GM21360 (cell line): Measurements from ENCODE around the gene STAT6.
"Not testable (repeated sequence)": the region's sequence is repeated elsewhere in the genome, so short reads cannot be mapped to it uniquely, and the experiment has no call there.

Experiments used
- ATAC-seq: cut with Tn5 transposase; IDR thresholded peaks from one replicate; pipeline ENCODE4 v1.9.1; 2021; ENCODE audit warnings: mild to moderate bottlenecking, moderate library complexity; ENCODE audit not compliant: unreplicated experiment

Gene STAT6

DNA sequence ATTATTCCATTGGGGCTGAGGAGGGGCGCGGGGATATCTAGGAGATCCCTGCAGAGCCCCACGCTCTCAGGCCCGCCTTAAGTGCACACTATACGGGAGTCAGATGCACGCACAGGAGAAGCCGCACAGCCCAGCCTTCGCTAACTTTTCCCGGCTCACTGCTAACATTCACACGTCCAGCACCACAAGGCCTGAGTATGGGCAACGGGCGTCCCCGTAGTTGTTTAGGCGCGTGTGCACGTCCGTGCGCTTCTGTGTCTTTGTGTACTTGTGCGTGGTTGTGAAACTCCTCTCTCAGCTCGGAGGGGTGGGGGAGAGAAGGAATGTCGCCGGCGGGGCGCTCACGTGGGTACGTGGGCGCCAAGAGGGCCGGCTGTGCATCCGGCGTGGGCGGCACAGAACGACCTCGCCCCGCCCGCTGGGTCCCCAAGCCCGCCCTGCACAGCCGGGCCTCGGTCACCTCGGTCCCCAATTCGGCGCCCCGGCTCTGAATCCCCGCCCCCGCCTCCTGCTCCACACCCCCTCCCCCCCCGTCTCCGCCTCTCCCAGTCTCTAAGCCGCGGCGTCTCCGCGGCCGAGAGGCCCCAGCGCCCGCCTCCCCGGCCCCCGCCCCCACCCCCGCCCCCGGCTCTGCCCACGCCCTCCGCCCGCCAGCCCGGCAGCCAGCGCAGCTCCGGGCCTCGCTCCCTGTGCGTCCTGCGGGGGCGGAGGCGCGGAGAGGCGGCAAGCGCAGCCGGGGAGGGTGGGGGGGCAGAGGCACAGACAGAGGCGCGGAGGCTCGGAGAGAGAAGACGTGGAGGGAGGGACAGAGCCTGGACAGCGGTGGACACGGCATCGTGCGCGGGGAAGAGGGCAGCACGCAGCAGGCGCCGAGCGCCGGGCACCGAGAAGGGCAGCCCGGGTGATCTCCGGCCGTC, 22.6 kb downstream of the STAT6 start, which contains the start of gene NAB2:
Gene NAB2, plus strand, starts transcription at position 761 of the 917 bp plus-strand sequence. CDS start 158 bp downstream, outside the sequence.
- ATAC-seq = peak; percentile 36

DNA sequence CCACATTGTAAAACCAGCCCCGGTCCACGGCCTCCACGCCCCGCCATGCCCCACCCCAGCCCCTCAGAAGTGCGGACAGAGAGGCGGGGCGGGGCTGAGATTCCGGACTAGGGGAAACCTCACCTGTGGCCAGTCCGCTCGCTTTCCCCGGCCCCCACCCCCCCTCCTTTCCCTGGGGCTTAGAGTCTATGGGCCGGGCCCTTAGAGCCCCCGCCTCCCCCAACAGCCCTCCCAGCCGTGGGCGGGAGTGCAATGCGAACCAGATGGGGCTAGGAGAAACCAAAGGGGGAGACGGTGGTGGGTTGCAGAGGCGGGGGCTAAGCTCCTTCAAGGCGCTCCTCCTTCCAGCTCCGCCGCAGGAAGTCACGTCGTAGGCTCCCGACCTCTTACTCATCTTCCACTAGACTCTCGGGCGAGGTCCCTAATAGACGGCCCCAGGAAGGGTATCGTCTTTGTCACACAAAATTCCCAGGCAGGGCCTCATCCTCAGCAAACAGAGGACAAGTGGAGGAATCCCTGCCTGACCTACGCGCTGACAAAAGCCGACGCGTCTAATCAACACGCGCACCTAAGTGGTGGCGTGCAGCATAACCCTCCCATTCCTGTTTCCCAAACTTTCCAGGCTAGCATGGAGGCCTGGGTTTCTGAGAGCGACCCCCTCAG, 23.3 kb downstream of the STAT6 start:
- peak; percentile 31 for ATAC-seq

DNA sequence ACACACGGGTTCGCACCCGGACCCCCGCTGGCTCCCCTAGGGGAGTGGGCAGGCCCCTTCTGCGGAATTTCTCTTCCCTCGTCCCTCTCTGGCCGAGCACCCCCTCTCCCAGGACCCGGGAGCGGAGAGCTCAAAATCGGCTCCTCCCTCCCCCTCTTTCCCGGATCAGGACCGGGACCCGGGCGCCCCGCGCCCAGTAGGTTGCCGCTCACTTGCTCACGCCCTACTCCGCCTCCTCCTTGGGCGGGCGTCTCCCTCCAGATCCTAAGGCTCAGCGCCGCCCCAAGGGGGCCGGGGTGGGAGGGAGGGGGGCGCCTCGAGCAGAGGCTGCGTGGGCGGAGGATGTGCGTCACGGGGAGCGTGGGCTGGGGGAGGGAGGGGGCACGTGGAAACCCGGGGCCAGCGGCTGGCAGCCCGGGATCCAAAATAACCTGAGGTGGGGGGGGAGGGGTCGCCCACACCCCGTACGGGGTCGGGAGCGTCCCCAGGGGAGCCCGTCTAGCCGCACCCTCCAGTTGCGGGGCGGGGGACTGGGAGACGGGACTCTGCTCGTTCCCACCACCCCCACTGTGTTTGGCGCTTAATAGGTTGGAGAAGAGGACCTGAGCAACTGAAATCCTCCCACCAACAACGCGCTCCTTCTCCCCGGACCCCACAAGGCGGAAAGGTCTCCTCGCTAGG, 24.0 kb downstream of the STAT6 start:
- ATAC-seq = peak; percentile 36

DNA sequence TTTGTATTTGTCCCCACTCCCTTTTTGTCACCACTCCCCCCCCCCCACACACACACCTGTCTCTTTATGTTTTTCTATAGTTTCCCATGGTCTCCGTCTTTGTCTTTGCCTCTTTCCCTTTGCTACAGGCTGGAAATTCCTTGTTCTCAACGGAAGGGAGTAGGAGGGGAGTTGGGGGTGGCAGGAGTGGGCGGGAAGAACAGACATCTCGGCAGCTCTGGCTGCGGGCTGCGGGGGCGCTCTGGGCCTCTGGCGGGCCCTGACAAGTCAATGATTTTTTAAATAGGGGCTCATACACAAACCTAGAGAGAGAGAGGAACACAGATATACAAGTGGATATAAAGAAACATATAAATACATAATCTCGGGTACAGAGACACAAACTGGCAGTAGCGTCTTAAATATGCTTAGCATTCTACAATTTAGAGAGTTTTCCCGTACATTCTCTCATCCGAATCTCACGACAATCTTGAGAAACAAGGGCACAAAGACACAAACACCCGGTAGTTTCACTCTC, 24.6 kb downstream of the STAT6 start:
- ATAC-seq = no peak

DNA sequence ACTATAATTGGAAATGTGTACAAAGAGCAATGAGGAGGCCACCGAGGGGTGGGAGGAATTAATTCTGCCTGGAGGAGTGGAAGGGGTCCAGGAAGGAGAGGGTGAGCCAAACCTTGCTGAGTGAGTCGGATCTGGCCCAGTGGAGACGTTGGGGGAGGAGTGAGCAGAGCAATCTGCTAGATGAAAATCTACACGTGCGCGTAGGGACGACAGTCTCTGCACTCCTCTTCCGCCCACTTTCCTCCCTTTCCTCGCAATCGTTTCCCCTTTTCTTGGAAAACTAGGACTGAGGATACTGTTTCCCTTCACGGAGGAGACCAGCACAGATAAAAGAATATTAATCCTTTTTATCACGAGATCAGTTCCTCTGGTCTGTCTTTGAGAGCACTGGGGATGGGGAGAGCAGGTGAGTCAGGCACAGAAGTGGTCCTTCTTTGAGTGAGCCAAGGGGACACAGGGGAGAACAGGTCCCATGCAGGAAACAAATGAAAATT, 25.1 kb downstream of the STAT6 start:
- ATAC-seq = no peak

DNA sequence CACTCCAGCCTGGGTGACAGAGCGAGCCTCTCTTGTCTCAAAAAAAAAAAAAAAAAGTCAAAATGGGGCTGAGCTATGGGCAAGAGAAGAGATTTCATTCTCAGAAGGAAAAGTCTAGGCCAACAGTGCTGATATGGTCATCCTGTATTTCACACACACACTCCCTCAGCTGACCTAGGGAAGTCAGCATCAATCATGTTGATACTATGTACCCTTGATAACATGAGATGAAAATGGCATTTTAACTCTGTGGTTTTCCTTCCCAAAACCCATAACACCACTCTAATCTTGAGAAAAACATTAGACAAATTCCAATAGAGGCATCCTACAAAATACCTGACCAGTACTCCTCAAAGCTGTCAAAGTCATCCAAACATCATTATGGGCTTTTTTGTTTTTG, 30.3 kb downstream of the STAT6 start:
- ATAC-seq = no peak

DNA sequence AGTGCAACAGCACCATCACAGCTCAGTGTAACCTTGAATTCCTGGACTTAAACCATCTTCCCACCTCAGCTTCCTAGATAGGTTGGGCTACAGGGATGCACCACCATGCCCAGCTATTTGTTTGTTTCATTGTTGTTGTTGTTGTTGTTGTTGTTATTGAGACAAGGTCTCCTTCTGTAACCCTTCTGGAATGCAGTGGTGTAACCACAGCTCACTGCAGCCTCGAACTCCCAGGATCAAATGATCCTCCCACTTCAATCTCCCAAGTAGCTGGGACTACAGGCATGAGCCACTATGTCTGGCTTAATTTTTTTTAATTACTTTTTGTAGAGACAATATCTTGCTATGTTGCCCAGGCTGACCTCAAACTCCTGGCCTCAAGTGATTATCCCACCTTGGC, 31.3 kb downstream of the STAT6 start:
- ATAC-seq = no peak

DNA sequence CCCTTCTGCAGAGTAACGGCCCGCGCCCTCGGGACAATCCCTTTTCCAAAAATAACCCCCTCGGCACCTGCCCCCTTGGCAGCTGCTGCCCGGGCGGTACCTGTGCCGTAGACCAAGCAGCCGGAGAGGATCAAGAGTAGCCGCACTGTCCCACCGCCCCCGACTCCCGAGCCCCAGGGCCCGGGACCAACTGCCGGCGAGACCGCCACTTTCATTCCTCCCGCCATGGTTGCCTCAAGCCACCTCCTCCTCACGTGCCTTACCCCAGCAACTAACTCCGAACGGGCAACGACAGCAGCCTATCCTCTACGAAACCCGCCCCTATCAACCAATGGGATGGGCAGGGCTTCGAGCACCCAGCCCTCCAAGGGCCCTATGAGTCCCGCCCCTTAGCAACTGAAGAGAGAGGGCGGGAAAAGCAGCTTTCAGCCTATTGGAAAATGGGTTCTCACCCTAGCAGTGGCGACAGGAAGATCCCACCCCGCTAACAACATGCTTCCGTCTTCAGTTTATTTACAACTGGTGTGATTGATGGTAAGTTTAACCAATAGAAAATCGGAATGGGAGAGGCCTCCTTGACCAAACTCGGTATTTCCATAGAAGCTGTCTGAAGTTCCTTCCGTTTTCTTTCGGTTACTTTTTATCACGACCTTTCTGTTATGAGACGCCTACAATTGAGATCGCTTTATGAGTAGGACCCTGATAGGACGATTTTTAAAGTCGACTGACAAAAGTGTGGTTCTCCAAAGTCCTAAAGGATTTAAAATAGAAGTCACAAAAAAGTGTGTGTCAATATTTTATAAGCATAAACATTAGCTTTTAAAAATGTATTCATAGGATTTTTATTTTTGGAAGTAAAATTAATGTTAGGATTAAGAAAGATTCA, 32.4 kb downstream of the STAT6 start, which contains the start of gene NEMP1:
Gene NEMP1, minus strand, starts transcription at position 273 of the 886 bp plus-strand sequence. Its CDS starts 46 bp downstream, at position 227.
- ATAC-seq = peak; percentile 93

DNA sequence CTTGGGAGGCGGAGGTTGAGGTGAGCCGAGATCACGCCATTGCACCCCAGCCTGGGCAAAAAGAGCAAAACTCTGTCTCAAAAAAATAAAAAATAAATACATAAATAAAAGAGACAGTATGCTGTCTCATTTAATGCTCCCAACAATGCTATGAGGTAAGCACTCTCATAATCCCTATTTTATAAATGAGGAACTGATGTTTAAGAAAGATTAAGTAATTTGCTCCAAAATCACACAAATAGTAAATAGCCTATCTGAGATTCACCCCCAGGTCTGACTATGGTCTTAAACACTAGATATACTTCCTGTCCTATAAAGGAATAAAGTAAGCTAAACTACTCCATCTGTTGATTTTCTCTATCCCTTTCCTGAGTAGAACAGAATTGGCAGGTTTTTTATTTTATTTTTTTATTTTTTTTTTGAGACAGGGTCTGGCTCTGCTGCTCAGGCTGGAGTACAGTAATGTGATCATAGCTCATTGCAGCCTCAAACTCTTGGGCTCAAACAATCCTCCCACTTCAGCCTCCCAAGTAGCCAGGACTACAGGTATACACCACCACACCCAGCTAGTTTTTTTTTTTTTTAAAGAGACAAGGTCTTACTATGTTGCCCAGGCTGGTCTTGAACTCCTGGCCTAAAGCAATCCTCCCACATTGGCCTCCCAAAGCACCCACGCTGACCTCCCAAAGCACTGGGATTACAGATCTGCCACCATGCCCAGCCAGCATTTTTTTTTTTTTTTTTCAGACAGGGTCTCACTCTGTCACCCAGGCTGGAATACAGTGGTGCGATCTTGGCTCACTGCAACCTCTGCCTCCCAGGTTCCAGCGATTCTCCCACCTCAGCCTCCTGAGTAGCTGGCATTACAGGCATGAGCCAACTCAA, 37.4 kb downstream of the STAT6 start:
- not testable (repeated sequence) for ATAC-seq

DNA sequence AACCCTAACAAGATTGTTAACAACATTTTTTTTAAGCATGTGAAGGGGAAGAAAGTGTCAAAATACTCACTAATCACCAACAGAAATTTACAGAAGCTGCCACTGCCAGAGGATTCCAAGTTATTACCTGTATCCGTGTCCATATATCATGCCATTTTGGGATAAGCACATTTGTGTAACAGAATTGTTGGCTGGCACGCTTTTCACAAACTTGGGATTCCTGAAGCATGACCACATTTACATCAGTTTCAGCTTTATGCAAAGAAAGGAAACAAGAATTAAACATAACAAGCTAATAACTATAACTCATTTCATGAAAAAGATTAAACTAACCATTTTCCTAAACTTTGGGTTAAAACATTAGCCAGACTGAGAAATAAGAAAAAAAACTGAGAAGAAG, 38.5 kb downstream of the STAT6 start:
- ATAC-seq = no peak

DNA sequence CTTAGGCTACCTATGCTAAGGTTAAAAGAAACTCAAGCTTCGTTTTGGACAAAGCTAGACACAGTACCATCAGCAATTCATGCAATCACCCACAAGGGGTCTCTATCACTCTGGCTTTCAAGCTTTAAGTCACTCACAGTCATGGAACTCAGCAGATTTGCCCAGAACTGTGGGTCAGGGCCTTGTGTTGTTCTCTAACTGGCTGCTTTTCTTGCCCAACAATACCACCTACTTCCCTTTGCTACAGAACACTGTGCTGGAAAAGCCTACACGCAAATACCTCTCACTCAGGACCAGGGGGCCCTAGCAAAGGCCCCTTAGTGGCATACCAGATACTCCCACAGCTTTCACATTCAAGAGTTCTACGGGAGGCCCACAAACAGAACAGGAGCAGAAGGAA, 41.6 kb downstream of the STAT6 start:
- peak; percentile 84 for ATAC-seq

DNA sequence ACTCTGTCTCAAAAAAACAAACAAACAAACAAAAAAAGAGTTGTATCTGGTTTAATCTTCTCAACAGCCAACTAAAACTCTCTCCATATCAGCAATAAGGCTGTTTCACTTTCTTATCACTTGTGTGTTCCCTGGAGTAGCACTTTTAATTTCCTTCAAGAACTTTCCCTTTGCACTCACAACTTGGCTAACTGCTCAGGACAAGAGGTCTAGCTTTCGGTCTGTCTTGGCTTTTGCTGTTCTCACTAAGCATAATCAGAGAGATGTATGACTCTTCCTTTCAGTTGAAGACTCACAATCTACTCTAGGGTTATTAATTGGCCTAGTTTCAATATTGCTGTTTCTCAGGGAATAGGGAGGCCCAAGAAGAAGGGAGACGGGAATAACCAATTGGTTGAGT, 44.9 kb downstream of the STAT6 start:
- no peak for ATAC-seq

DNA sequence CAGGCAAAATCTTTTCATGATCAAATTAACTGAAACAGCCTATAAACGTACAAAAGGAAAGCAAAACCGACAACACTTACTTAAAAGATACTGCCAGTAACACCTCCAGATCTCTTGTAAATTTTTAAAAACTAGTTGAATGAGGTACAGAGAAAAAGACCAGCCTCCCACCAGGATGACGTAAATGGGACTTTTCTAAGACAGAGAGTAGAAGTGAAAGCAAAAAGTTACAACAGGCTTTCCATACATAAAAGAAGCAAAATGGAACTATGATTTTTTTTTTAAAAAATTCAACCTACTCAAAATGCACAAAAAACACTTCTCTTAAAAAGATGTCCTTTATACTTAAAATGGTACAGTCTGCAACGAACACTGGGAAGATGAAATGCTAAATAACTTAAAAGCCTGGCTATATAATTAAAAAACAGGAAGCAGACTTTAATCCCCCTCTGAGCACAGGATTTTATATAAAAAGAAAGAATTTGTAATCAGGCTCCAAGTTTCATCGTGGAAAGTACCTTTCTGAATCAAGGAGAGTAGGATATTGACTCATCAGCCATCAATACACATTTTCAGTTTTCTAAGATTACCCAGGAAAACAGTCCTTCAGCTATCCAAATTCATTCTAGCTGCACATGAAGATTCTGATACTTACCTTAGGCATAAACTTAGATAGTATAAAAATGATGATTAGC, 47.0 kb downstream of the STAT6 start:
- no peak for ATAC-seq

DNA sequence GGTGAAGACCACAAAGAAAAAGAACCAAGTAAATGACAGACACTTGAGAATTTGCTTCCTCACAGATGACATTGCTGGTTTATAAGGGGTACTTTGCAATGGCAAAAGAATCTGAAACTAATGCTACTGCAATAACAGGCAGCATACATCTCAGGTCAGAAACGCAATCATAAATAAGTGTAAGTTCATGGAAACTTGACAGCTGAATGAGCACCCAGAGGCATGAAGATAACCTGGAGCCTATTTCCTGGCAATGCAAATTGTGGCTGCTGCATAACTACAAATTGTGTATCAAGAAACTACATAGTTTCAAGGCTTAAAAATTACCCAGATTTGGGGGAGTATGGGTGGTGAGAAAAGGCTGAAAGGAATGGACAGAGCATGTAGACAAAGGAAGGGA, 52.7 kb downstream of the STAT6 start:
- ATAC-seq = no peak

DNA sequence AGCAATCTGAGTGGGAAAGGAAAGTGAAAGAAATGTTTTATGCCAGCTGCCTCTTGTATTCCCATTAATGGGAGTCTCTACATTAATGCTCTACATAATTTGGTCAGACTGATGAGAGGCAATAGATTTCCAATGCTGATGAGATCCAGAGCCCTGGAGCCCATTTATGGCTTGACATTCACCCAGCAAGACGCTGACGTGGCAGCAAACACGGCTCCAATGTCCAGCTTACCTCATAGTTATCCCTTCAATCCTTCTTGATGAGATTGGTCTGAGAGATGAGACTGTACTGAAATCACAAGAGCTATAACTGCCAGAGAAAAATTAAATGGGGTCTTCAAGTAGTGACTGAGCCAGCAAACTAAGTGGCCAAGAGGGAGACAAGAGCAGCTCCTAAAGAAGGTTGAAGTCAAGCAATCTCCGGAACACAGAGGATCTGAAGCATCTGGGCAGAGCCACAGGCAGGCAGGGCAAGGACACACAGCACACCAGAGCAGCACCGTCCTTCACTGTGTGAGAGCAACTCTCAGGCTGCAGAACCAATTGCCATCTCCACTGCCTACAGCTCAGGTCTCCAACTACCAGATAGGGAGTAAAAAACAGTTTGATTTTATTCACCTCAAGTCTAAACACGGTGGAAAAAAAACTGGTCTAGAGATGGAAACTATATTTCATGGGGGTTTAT, 54.0 kb downstream of the STAT6 start:
- no peak for ATAC-seq

DNA sequence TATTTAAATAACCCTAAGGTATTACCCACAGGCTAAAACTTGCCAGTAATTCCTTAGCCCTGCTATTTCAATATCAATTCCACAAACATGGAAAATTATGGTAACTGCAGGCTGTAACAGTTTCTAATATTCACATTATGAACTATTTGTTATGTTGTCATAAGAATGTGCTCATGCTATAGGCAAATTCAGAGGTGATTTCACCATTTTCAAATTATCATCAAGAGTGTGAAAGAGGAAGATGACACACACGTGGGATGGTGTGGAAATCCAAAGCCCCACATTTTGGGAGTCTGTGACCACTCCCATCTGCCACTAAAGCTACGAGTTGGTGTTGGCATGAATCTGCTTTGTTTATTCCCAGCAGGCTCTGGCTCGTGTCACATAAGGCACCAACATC, 55.3 kb downstream of the STAT6 start:
- ATAC-seq = no peak

DNA sequence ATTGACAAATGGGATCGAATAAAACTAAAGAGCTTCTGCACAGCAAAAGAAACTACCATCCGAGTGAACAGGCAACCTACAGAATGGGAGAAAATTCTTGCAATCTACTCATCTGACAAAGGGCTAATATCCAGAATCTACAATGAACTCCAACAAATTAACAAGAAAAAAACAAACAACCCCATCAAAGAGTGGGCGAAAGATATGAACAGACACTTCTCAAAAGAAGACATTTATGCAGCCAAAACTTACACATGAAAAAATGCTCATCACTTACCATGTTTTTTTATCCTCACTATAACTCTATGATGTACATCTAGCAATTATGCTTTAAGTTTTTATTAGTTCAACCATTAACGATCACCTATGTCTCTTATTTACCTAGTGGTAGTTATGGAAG, 57.3 kb downstream of the STAT6 start:
- not testable (repeated sequence) for ATAC-seq

DNA sequence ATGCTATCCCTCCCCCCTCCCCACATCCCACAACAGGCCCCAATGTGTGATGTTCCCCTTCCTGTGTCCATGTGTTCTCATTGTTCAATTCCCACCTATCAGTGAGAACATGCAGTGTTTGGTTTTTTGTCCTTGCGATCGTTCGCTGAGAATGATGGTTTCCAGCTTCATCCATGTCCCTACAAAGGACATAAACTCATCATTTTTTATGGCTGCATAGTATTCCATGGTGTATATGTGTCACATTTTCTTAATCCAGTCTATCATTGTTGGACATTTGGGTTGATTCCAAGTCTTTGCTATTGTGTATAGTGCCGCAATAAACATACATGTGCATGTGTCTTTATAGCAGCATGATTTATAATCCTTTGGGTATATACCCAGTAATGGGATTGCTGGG, 58.0 kb downstream of the STAT6 start:
- not testable (repeated sequence) for ATAC-seq
